ENCODE results near the gene OBSCN.

GRCh38 chr1:228284521-228284920 lies 76.7 kb downstream of the OBSCN start:
- TF ChIP-seq CTCF (IDR thresholded peaks at IDR 0.05) = no peak
- TF ChIP-seq EZH2 (IDR thresholded peaks at IDR 0.05; ENCODE audit: borderline replicate concordance, insufficient read depth, low read depth, low read length, poor library complexity, severe bottlenecking) = no peak
